HG02938 (cell line): ENCODE data around the gene SLFN13.
"Not testable (repeated sequence)": the region's sequence is repeated elsewhere in the genome, so short reads cannot be mapped to it uniquely, and the experiment has no call there.

Experiments
- ATAC-seq: cut with Tn5 transposase; IDR thresholded peaks from one replicate; pipeline ENCODE4 v1.9.1; 2021; ENCODE audit warnings: mild to moderate bottlenecking, moderate library complexity; ENCODE audit not compliant: unreplicated experiment

Gene SLFN13

DNA sequence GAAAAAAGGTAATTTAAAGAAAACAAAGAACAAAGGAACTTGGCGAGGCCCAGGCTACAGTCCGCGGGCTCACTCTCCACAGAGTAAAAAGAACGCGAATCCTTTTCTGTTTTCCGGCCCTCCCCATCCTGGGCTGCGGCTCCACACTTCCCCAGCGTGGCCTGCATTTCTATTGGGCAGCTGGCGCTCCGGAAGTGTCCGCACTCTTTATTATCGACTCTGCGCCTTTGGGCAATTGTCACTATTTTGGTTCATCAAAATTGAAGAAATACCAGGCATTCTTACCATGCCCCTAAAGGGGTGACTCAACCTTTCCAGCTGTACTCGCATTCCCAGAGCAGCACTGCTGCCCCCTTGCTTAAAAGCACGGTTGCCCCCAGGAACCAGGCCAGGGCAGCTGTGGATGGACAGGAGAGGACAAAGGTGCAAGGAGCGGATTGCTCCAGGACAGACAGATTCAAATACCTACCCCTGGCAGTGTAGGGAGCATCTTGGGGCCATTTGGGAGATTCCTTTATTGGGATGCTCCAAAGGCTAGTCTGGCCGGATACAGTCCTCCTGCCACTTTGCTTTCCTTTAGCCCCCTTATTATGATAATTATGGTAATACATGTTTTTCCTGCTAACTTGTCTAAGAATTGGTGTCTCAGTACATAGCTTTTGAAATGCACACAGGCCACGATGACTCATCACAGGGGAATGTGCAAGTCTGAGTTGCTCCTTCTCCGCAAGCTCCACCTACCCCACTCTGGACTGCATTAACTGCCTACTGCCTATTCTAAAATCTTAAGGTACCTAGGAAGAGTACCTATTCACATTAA is 15.3 kb downstream of the SLFN13 start:
- no peak for ATAC-seq

DNA sequence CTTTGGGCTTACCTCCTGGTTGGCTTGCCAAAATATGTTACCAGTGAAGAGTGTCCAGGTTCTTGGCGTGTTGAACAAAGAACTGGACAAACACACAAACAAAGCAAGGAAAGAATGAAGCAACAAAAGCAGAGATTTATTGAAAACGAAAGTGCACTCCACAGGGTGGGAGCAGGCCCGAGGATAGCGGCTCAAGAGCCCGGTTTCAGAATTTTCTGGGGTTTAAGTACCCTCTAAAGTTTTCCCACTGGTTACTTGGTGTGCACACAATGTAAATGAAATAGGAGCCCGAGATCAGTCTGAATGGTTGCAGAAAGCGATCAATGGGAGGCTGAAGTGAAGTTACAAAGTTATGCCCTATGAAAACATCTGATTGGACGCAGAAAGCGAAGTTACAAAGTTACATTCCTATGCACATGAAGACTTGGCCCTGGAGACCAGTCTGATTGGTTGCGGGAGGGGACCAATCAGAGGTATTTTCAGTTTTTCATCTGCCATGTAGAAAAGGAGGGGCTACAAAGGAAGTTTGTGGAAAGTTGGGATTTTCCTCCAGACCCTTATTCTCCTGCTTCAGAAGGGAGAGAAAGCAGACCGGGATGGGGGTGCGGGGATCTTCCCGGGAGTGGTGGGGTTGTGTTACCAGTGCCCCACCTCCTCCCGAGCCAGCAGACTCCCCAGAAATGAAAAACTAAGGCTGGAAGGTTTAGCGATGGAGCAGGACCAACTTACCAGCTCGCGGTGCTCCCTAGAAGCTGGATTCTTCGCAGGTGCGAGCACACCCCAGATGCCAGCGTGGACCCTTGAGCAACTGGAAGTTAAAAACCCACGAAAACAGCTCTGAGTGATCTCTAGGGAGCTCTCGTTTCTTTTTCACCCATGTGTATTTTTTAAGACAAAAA is 16.1 kb downstream of the SLFN13 start, which contains the start of gene SLFN12:
SLFN12 (minus strand) TSS at position 325 of the 899 bp plus-strand sequence. CDS start 9,472 bp downstream, outside the sequence.
- ATAC-seq: no peak

DNA sequence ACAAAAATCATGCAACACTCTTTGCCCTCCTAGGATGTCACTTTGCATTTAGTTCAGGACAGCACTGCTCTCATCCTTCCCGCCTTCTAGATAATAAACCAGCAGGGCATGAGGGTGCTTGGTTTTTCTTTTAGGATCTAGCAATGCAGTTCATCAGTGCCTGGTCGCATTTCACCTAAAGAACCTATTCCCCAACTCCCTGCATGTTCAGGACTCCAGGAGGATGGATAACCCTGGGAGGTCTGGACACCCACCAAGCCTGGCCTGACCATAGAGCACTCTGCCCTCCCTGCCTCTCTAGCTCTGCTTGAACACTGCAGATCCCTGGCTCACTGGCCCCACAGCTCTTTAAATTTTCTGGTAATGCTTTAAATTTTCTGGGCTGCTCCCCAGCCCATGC is 18.9 kb downstream of the SLFN13 start:
- no peak for ATAC-seq

DNA sequence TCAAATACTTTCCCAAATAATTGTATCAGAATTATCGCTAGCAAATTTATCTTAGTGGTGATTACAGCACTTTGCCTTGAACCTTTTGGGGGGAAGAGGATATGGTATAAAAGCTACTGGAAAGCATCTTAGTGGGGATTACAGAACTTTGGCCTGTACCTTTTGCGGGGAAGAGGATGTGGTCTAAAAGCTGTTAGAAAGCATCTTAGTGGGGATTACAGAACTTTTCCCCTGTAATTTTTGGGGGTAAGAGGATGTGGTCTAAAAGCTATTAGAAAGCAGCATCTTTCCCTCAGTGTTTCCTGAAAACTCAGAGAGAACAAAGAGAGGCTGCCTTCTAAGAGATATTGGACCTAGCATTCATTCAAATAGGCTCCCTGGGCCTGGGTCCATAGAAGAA is 20.3 kb downstream of the SLFN13 start:
- no peak for ATAC-seq

DNA sequence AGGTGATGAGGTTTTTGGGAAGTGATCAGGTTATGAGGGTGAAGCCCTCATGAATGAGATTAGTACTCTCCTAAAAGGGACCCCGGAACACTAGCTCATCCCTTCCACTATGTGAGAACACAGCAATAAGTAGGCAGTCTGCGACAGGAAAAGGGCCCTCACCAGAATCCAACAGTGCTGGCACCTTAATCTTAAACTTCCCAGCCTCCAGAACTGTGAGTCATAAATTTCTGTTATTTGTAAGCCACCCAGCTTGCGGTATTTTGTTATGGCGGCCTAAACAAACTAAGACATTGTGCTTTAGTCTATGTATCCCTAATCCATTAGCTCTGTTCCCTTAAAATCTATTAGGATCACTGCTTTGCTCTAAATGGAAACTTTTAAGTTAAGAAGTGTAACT is 24.8 kb downstream of the SLFN13 start:
- no peak for ATAC-seq

DNA sequence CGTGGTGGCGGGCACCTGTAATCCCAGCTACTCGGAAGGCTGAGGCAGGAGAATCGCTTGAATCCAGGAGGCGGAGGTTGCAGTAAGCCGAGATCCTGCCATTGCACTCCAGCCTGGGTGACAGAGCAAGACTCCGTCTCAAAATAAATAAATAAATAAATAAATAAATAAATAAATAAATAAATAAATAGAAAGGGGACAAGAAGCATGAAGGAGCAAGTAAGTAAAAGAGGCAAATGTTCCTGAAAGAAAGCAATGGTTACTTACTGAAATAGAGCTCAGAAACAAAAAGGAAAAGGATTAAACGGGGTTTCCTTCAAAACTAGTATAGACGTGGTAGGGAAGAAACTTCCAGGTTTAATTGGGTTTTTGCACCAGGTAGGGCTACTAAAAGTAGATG is 27.5 kb downstream of the SLFN13 start:
- ATAC-seq: not testable (repeated sequence)

DNA sequence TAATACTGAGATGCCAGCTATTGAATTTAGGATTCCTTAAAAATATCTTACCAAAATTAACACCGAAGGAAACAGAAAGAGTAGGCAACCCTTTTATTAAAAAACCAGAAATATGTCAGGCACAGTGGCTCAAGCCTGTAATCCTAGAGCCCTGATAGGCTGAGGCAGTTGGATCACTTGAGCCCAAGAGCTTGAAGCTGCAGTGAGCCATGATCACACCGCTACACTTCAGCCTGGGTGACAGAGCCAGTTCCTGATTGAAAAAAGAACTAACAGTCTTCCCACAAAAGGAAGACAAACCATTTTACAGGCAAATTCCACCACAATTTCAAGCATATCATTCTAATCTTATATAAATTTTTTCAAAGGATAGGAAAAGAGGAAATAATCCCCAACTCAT is 31.9 kb downstream of the SLFN13 start:
- ATAC-seq: no peak

DNA sequence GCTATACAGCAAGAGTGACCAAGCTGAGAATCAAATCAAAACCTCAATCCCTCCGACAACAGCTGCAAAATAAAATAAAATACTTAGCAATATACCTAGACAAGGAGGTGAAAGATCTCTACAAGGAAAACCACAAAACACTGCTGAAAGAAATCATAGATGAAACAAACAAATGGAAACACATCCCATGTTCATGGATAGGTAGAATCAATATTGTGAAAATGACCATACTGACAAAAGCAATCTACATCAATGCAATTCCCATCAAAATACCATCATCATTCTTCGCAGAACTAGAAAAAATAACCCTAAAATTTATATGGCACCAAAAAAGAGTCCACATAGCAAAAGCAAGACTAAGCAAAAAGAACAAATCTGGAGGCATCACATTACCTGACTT is 33.9 kb downstream of the SLFN13 start:
- not testable (repeated sequence) for ATAC-seq

DNA sequence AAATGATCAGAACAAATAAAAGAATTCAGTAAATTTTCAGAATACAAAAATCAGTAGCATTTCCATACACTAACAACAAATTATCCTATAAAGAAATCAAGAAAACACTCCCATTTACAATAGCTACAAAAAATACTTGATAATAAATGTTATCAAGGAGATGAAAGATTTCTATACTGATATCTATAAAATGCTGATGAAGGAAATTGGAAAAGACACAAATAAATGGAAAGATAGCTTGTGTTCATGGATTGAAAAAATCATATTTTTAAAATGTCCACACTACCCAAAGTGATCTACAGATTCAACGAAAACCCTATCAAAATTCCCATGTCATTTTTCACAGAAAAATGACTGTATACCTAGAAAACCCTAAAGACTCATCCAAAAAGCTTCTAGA is 34.3 kb downstream of the SLFN13 start:
- no peak for ATAC-seq

DNA sequence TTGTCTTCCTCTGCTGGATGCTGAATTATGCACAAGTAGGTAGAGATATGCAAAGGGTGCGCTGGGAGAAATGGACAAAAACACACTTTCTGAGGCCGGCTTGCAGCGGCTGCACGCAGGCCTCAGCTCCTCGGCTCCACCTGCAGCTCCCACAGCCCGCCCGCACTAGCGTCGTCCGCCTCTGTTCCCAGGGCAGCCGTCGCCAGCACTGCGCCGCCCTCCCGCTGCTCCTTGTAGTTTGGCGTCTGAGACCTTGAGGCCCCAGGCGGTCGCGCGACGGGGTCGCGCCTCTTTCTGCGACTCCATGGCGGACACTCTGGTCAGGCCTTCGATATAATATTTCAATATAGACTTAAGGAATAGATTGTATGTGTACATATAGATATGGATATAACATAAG is 41.0 kb downstream of the SLFN13 start:
- ATAC-seq: no peak

DNA sequence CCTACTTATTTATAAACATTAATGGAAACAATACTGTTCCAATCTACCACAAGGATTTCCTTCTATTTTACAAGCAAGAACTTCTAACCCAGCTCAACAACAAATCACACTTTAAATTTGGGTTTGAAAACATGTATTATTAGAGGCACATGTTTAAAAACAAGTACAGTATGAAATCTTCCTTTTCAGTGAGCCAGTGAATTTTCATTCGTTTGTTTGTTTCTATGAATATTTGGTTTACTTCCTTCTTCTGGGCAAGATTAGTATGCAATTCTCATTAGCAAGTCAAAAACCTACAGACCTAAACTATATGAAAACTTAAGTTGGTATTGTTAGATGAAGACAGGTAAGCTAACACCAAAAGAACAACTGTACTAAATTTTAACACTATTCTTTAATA is 42.0 kb downstream of the SLFN13 start:
- ATAC-seq: no peak

DNA sequence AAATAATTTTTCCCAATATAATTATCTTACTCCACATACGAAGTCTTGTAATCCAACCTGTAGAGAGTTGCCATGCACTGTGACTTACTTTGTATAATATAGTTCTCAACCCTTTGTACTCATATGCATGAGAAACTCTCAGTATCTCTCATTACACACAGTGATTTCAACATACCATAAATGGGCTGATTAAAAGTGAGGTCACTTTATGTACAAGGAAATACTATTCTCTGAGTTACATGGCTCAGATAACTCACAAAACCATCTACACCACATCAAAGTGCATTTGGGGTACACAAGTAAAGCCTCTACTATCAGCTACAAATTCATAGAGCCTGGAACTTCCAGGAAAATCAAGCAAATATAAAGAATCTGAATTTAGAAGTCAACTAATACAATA is 44.2 kb downstream of the SLFN13 start:
- ATAC-seq: no peak

DNA sequence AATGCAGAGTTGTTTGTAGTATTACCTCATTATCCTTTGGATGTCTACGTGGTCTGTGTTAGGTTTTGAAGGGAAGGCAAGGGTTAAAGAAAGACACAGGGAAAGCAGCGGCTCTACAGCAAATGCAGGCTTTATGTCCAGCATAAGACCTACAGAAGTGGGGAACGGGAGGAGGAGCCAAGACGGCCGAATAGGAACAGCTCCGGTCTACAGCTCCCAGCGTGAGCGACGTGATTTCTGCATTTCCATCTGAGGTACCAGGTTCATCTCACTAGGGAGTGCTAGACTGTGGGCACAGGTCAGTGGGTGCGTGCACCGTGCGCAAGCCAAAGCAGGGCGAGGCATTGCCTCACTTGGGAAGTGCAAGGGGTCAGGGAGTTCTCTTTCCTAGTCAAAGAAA is 54.8 kb downstream of the SLFN13 start:
- ATAC-seq: not testable (repeated sequence)

DNA sequence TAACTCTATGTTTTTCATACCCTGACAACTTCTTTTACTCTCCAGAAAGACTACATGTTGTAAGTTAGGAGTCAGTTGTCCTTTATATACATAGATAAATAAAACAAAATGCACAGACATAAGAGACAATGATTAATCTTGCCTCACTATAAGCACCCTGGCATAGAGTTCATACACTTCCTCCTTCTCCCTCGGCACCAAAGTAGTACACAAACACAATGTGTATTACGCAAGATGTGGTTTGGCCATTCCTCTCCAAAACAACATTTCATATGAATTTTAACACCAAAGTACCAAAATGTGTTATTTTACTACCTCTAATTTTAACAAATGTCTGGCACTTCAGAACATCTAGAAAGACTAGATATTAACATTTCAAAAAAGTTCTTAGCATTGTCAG is 57.9 kb downstream of the SLFN13 start:
- no peak for ATAC-seq

DNA sequence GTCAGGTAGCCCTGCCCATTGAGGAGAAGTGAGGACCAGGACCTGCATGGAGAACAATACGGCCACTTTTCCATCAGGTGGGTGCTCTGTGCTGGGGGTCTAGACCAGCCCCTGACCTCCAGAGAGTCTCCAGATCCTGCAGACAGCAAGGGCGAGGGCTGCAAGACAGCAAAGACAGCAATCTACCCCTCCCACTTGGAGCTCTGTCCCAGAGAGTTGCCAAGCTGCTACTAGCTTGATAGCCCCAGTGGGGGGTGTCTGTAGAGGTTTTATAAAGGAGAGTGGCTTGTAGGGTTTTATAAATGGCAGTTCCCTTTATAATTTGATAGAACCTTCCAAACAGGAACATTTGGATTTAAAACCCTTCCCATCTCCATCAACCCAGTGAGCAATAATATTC is 58.4 kb downstream of the SLFN13 start:
- no peak for ATAC-seq

DNA sequence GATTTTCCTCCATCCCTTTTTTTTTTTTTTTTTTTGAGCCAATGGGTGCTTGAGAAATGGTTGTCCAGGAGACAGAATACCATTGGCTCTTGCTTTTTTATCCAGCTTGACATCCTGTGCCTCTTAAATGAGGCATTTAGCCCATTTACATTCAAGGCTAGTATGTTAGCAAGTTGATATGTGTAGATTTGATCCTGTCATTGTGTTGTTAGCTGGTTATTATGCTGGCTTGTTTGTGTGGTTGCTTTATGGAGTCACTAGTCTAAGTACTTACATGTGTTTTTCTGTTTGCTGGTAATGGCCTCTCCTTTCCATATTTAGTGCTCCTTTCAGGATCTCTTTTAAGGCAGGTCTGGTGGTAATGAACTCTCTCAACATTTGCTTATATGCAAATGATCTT is 61.1 kb downstream of the SLFN13 start:
- no peak for ATAC-seq
